SU-DHL-6 (cell line): ENCODE results near the gene VPS13D.

Experiments used
- CTCF ChIP-seq: fragments of 200-600 bp; sonication (generic); IDR thresholded peaks from one replicate; pipeline ENCODE4 v1.5.1; 2017; ENCODE audit warnings: antibody characterized with exemption, mild to moderate bottlenecking, low read length, moderate library complexity; ENCODE audit not compliant: insufficient read depth, poor library complexity, severe bottlenecking
- EZH2phosphoT487 ChIP-seq: fragments of 200-600 bp; sonication (generic), shearing (Covaris generic); conservative IDR thresholded peaks from 2 replicates; pipeline ENCODE4 v1.6.1; 2018; ENCODE audit warnings: mild to moderate bottlenecking, antibody characterized with exemption, low read length, moderate library complexity, mixed read lengths

- TF ChIP-seq CTCF: no peak
- TF ChIP-seq EZH2phosphoT487: no peak
These were observed 240.2 kb downstream of the VPS13D start for GRCh38 chr1:12469990-12470389.
